ENCODE measurements around the gene PSME4. TPM values are rescaled to one million over a fixed set of nuclear protein-coding genes. Genes with fewer than 3 reads are reported as not detected.
"Not testable (repeated sequence)": the region's sequence is repeated elsewhere in the genome, so short reads cannot be mapped to it uniquely, and the experiment has no call there.

Gene PSME4
- total RNA-seq, 3 donors from 2014 or later = 42.6 to 45.0 (median 43.7) TPM

GRCh38 chr2:53939656-53940055 lies 31.1 kb downstream of the PSME4 start:
- DNase-seq = no peak
- H3K4me3 Mint-ChIP-seq = no peak overlapping the region
- no peaks in the 10 kb centered on the region for H3K27me3 Mint-ChIP-seq (ENCODE audit: low read depth)
- no peaks in the 10 kb centered on the region for H3K9me3 Mint-ChIP-seq
- peaks cover 9% of the 10 kb centered on the region for H3K4me1 Mint-ChIP-seq (ENCODE audit: low read depth)
- H3K36me3 Mint-ChIP-seq (ENCODE audit: insufficient read depth) = peaks cover 26% of the 10 kb centered on the region
- ATAC-seq = no peak

- H3K9me3 Mint-ChIP-seq = no peaks in the 10 kb centered on the region
Measured at GRCh38 chr2:53938904-53939303, 31.9 kb downstream of the PSME4 start.

GRCh38 chr2:53933329-53933728 lies 37.5 kb downstream of the PSME4 start:
- DNase-seq (no peak), ATAC-seq (no peak)
- no peaks in the 10 kb centered on the region for H3K9me3 Mint-ChIP-seq
- H3K4me1 Mint-ChIP-seq (ENCODE audit: low read depth) = no peaks in the 10 kb centered on the region
- no peaks in the 10 kb centered on the region for H3K27me3 Mint-ChIP-seq (ENCODE audit: low read depth)
- no peak overlapping the region for H3K4me3 Mint-ChIP-seq
- H3K36me3 Mint-ChIP-seq (ENCODE audit: insufficient read depth) = peaks cover 45% of the 10 kb centered on the region

More at GRCh38 chr2:53938904-53939303, 31.9 kb downstream of the PSME4 start:
- no peaks in the 10 kb centered on the region for H3K27me3 Mint-ChIP-seq (ENCODE audit: low read depth)
- no peak for DNase-seq
- ATAC-seq = no peak
- peaks cover 31% of the 10 kb centered on the region for H3K36me3 Mint-ChIP-seq (ENCODE audit: insufficient read depth)
- no peak overlapping the region for H3K4me3 Mint-ChIP-seq
- peaks cover 8% of the 10 kb centered on the region for H3K4me1 Mint-ChIP-seq (ENCODE audit: low read depth)

DNA sequence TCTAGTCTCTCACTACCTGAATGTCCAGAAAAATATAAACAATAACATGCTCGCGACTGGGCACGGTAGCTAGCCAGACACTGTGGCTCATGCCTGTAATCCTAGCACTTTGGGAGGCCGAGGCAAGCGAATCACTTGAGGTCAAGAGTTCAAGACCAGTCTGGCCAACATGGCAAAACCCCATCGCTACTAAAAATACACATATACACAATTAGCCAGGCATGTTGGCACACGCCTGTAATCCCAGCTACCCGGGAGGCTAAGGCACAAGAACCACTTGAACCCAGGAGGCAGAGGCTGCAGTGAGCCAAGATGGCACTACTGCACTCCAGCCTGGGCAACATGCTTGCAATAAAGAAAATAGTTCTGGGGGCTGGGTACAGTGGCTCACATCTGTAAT lies 44.5 kb downstream of the PSME4 start:
- H3K36me3 Mint-ChIP-seq (ENCODE audit: insufficient read depth) = peaks cover 35% of the 10 kb centered on the region
- H3K4me3 Mint-ChIP-seq; ATAC-seq; H3K9me3 Mint-ChIP-seq; H3K27me3 Mint-ChIP-seq (ENCODE audit: low read depth); H3K4me1 Mint-ChIP-seq (ENCODE audit: low read depth); DNase-seq: not testable (repeated sequence)

- Mint-ChIP-seq H3K27me3 (ENCODE audit: low read depth) (no peaks in the 10 kb centered on the region), H3K36me3 (ENCODE audit: insufficient read depth) (peaks cover 25% of the 10 kb centered on the region), H3K4me3 (no peak overlapping the region), H3K4me1 (ENCODE audit: low read depth) (peaks cover 9% of the 10 kb centered on the region), H3K9me3 (no peaks in the 10 kb centered on the region)
- DNase-seq (no peak), ATAC-seq (peak; percentile 79 to 95)
Measured at GRCh38 chr2:53913721-53914120, 57.1 kb downstream of the PSME4 start.

DNA sequence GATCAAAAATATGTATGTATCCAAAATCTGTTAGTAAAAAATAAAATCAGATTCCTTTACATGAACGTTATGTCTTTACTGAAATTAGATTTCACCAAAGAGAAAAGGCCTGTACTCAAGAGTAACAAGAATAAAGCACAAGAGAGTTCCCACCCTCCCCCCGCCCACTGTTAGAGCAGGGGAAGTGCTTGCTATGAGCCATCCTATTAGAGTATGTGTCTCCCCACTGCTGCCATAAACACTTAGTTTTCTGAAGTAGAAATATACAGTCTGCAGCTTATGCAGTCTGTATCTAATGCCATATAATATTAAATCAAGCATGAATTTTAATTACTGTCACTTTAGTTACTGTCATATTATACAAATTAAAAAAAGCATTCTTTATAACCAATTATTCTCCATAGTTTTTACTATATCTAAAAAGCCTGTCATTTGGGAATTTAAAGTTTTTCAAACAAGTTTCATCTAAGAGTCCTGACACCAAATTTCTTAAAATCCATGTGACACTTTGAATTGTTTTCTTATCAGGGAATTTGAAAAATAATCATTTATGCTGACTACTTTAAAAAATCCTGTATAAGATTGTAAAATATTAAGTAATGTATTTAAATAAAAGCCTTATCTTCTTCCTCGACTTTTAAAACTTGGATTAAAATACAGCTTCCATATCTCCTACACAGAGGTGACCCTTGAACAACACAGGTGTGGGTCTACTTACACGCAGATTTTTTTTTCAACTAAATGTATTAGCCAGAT lies 59.2 kb downstream of the PSME4 start:
- H3K27me3 Mint-ChIP-seq (ENCODE audit: low read depth) = no peaks in the 10 kb centered on the region
- peaks cover 36% of the 10 kb centered on the region for H3K36me3 Mint-ChIP-seq (ENCODE audit: insufficient read depth)
- ATAC-seq = no peak
- H3K9me3 Mint-ChIP-seq = no peaks in the 10 kb centered on the region
- H3K4me3 Mint-ChIP-seq = no peak overlapping the region
- DNase-seq = no peak
- peaks cover 9% of the 10 kb centered on the region for H3K4me1 Mint-ChIP-seq (ENCODE audit: low read depth)

GRCh38 chr2:53907582-53907981 lies 63.2 kb downstream of the PSME4 start:
- no peak for ATAC-seq
- Mint-ChIP-seq H3K27me3 (ENCODE audit: low read depth) (no peaks in the 10 kb centered on the region), H3K36me3 (ENCODE audit: insufficient read depth) (peaks cover 41% of the 10 kb centered on the region)

DNA sequence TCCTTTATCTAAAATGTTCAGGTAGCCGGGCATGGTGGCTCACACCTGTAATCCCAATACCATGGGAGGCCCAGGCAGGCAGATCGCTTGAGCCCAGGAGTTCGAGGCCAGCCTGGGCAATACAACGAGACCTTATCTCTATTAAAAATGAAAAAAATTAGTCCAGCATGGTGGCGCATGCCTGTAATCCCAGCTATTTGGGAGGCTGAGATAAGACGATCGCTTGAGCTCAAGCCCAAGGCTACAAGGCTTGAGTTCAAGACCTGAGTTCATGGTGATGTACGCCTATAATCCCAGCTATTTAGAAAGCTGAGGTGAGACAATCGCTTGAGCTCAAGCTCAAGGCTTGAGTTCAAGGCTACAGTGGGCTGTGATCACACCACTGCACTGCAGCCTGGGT lies 65.4 kb downstream of the PSME4 start:
- Mint-ChIP-seq H3K9me3 (no peaks in the 10 kb centered on the region), H3K4me1 (ENCODE audit: low read depth) (no peaks in the 10 kb centered on the region), H3K36me3 (ENCODE audit: insufficient read depth) (peaks cover 40% of the 10 kb centered on the region), H3K4me3 (no peak overlapping the region), H3K27me3 (ENCODE audit: low read depth) (no peaks in the 10 kb centered on the region)
- ATAC-seq (no peak), DNase-seq (no peak)

More at GRCh38 chr2:53907582-53907981, 63.2 kb downstream of the PSME4 start:
- Mint-ChIP-seq H3K9me3 (no peaks in the 10 kb centered on the region), H3K4me1 (ENCODE audit: low read depth) (no peaks in the 10 kb centered on the region), H3K4me3 (no peak overlapping the region)
- no peak for DNase-seq

- no peaks in the 10 kb centered on the region for H3K4me1 Mint-ChIP-seq (ENCODE audit: low read depth)
- ATAC-seq (no peak), DNase-seq (no peak)
- no peaks in the 10 kb centered on the region for H3K9me3 Mint-ChIP-seq
- H3K27me3 Mint-ChIP-seq (ENCODE audit: low read depth) = no peaks in the 10 kb centered on the region
- peaks cover 45% of the 10 kb centered on the region for H3K36me3 Mint-ChIP-seq (ENCODE audit: insufficient read depth)
- no peak overlapping the region for H3K4me3 Mint-ChIP-seq
Measured at GRCh38 chr2:53903011-53903410, 67.8 kb downstream of the PSME4 start.

DNA sequence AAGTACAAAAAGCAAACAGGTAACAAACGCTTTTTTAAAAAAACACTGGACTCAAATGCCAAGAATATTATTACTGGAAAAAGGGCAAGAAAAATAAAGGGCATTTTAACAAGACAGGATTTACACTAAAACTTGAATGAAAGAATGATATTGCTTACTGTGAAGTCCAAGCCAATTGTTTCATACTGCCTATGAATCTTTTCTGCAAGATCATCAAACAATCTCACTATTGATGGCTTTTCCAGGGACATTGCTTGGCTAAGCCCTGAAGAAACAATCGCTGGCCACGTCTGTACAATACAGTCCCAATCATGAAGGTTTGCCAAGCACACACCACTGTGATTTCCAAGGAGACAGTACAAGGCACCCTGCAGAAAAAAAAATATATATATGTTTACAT lies 69.6 kb downstream of the PSME4 start:
- DNase-seq (no peak), ATAC-seq (no peak)
- Mint-ChIP-seq H3K4me3 (no peak overlapping the region), H3K4me1 (ENCODE audit: low read depth) (peaks cover 2% of the 10 kb centered on the region), H3K27me3 (ENCODE audit: low read depth) (no peaks in the 10 kb centered on the region), H3K9me3 (no peaks in the 10 kb centered on the region), H3K36me3 (ENCODE audit: insufficient read depth) (peaks cover 38% of the 10 kb centered on the region)

DNA sequence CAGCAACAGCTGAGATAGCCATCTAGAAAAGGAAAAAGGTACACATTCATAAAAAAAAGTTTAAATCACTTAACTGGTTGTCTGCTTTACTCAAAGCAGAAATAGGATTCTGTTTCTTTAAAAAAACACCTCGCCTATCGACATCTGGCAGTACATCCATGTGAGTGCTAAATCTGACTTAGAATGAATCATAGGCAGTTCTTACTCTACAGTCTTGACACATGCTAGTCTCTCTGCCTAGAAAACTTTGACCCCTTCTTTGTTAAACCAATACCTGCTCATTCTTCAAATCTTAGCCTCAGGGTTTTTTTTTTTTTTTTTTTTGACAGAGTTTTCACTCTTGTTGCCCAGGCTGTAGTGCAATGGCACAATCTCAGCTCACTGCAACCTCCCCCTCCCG lies 73.9 kb downstream of the PSME4 start:
- Mint-ChIP-seq H3K36me3 (ENCODE audit: insufficient read depth) (peaks cover 41% of the 10 kb centered on the region), H3K9me3 (no peaks in the 10 kb centered on the region), H3K4me3 (no peak overlapping the region), H3K4me1 (ENCODE audit: low read depth) (peaks cover 2% of the 10 kb centered on the region), H3K27me3 (ENCODE audit: low read depth) (no peaks in the 10 kb centered on the region)
- ATAC-seq (peak; percentile 63 to 82), DNase-seq (no peak)

DNA sequence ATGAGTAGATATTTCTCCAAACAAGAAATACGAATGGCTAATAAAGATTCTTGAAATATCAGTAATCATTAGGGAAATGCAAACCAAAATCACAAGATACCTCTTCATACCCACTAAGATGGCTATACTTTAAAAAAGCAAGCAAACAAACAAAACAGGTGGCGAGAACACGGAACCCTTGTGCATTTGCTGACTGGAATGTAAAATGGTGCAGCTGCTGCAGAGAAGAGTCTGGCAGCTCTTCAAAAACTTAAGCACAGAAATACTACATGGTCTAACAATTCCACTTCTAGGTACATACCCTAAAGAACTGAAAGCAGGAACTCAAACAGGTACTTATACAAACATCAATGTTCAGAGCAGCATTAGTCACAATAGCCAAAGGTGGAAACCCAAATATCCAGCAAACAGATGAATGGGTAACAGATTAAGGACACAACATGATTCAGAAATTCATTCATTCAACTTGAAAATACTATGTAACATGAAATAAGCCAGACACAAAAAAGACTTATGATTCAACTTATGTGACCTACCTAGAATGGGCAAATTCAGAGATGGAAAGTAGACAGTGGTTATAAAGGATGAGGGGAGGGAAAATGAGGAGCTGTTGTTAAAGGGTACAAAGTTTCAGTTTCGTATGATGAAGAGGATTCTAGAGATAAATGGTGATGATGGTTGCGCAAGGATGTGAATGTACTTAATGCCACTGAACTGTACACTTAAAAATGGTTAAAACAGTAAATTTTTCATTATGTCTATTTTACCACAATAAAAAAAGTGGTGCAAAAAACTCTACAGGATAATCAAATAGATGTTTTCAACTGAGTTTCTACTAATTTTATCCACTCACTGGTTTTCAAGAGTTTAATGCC lies 84.2 kb downstream of the PSME4 start:
- Mint-ChIP-seq H3K27me3 (ENCODE audit: low read depth) (no peaks in the 10 kb centered on the region), H3K4me3 (no peak overlapping the region), H3K9me3 (no peaks in the 10 kb centered on the region), H3K36me3 (ENCODE audit: insufficient read depth) (peaks cover 54% of the 10 kb centered on the region), H3K4me1 (ENCODE audit: low read depth) (peaks cover 6% of the 10 kb centered on the region)
- DNase-seq (no peak), ATAC-seq (peak; percentile 71 to 73)

GRCh38 chr2:53884883-53885282 lies 85.9 kb downstream of the PSME4 start:
- peaks cover 61% of the 10 kb centered on the region for H3K36me3 Mint-ChIP-seq (ENCODE audit: insufficient read depth)
- H3K4me1 Mint-ChIP-seq (ENCODE audit: low read depth) = peaks cover 9% of the 10 kb centered on the region
- H3K27me3 Mint-ChIP-seq (ENCODE audit: low read depth) = no peaks in the 10 kb centered on the region
- no peaks in the 10 kb centered on the region for H3K9me3 Mint-ChIP-seq
- DNase-seq = no peak
- peak; percentile 46 to 53 for ATAC-seq
- no peak overlapping the region for H3K4me3 Mint-ChIP-seq

- Mint-ChIP-seq H3K4me3 (no peak overlapping the region), H3K4me1 (ENCODE audit: low read depth) (peaks cover 8% of the 10 kb centered on the region), H3K9me3 (no peaks in the 10 kb centered on the region), H3K27me3 (ENCODE audit: low read depth) (no peaks in the 10 kb centered on the region), H3K36me3 (ENCODE audit: insufficient read depth) (peaks cover 64% of the 10 kb centered on the region)
- ATAC-seq (no peak), DNase-seq (no peak)
Measured at GRCh38 chr2:53881986-53882385, 88.8 kb downstream of the PSME4 start.

GRCh38 chr2:53881360-53881759 lies 89.4 kb downstream of the PSME4 start:
- Mint-ChIP-seq H3K27me3 (ENCODE audit: low read depth) (no peaks in the 10 kb centered on the region), H3K4me3 (no peak overlapping the region), H3K36me3 (ENCODE audit: insufficient read depth) (peaks cover 58% of the 10 kb centered on the region), H3K4me1 (ENCODE audit: low read depth) (peaks cover 8% of the 10 kb centered on the region), H3K9me3 (no peaks in the 10 kb centered on the region)
- DNase-seq (no peak), ATAC-seq (no peak)

All from activated T-cell treated with anti-CD3 and anti-CD28 coated beads, Interleukin-2, amount 50 U/mL, for 4 hours (primary cell).